Lung (tissue), 12 donors: ENCODE measurements around the gene UBE2A. TPM values are rescaled to one million over a fixed set of nuclear protein-coding genes. Genes with fewer than 3 reads are reported as not detected.

Source experiments
- ATAC-seq: fragments of 200-7000 bp; cut with Tn5 transposase; one replicate; pipeline ENCODE4 v1.9.1; 2020; ENCODE audit warnings: moderate number of reproducible peaks; ENCODE audit not compliant: insufficient read depth, low FRiP score
- DNase-seq, 3 donors: peaks; one replicate each; pipeline ENCODE4 v3.0.0-alpha.2; 2013 to 2017
- H3K27ac ChIP-seq, 2 donors: one replicate each; pipeline ENCODE4 v1.5.1; 2013; ENCODE audit warnings: mild to moderate bottlenecking in 2 of 2, moderate library complexity in 2 of 2, control low read depth in 1 of 2, inconsistent platforms in 1 of 2, low read depth in 1 of 2, low read length in 1 of 2
- H3K27me3 ChIP-seq, 3 donors: one replicate each; pipeline ENCODE4 v1.5.1; 2013; ENCODE audit warnings: low read length in 2 of 3; ENCODE audit not compliant: control insufficient read depth in 3 of 3, insufficient read depth in 3 of 3
- H3K36me3 ChIP-seq, 4 donors: one replicate each; pipeline ENCODE4 v1.5.1; 2013; ENCODE audit warnings: low read length in 4 of 4, mild to moderate bottlenecking in 1 of 4, moderate library complexity in 1 of 4; ENCODE audit not compliant: control insufficient read depth in 4 of 4, insufficient read depth in 4 of 4
- H3K4me1 ChIP-seq, 5 donors: one replicate each; pipeline ENCODE4 v1.5.1; 2013; ENCODE audit warnings: low read length in 5 of 5, mild to moderate bottlenecking in 2 of 5, moderate library complexity in 1 of 5; ENCODE audit not compliant: control insufficient read depth in 5 of 5, insufficient read depth in 5 of 5
- H3K4me3 ChIP-seq: one replicate; pipeline ENCODE4 v1.5.1; 2013; ENCODE audit warnings: mild to moderate bottlenecking, control low read depth, moderate library complexity
- H3K9ac ChIP-seq, 2 donors: one replicate each; pipeline ENCODE4 v1.5.1; 2013; ENCODE audit warnings: low read length in 2 of 2, control low read depth in 1 of 2; ENCODE audit not compliant: insufficient read depth in 1 of 2
- H3K9me3 ChIP-seq, 4 donors: one replicate each; pipeline ENCODE4 v1.5.1; 2013; ENCODE audit warnings: low read length in 3 of 4, mild to moderate bottlenecking in 1 of 4, moderate library complexity in 1 of 4; ENCODE audit not compliant: control insufficient read depth in 4 of 4, insufficient read depth in 3 of 4
- WGBS, 2 donors: extraction: QIAGEN DNeasy Blood & Tissue Kit; methylation state at CpG; one replicate each; pipeline ENCODE4 v1.1.7; 2013; 5-methylcytosine and 5-hydroxymethylcytosine counted together
- polyA plus RNA-seq, 2 donors: library from polyadenylated mRNA; stranded (reverse); fragments of 200-250 nt; gene quantifications; one replicate each; pipeline ENCODE4 v1.2.1, GENCODE V29; 2013
- total RNA-seq, 2 donors: library from RNA; depleted of rRNA in 1 of 2; stranded (reverse); fragments of >200 nt in 1 of 2; gene quantifications; one replicate each; pipeline ENCODE4 v1.2.1, GENCODE V29; 2014 to 2021
- TF ChIP-seq, protein P1 (sequence below): IDR thresholded peaks from 2 replicates; pipeline ENCODE4 v1.5.1; 2012; ENCODE audit warnings: mild to moderate bottlenecking; ENCODE audit errors: control extremely low read depth, extremely low read depth
- donor health status: control.
- donor health status: control.
- donor health status: Bipolar disorder and iron deficiency.
- donor health status: healthy.
- donor health status: DM: yes; HTN: yes; CAD: no.

UBE2A gene
- total and polyA plus RNA-seq, 4 donors, result 44.9 to 50.4 (median 47.8) TPM

DNA sequence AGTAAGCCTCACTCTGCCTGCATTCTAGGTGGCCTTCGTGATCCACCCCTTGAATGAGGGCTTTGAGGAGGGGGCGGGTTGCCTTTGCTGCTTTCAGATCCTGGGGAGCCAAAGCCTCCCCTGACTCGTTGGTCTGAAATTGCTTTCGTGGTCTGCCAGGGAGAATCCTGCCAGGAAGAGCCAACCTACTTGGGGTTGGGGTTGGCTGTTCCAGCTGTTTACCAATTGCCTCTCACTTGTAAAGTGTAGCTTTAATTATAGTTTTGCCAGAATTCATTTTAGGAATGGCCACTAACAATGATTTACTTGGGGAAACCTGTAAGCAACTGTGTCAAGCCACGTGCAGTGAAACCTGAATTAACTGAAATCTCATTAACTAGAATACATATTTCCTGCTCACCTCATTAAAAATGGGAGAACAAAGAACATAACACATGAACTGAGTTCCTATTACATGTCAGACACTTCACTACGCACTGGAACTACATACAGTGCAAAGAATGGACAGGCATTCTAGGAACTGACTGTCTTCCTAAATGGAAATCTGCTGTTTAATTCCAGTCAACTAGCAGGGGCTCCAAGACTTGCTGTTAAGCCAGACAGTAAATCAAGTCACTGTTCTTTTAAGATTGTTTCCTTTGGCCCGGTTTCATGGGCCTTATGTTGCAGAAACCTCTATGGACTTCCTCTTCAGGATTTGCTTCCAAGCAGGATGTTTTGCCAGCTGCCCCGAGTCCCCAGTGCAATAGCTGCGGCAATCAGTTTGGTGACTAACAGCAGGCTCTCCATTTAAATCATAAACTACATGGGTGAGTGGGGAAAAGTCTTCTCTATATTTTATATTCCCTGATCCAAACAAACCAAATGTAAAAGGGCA lies 48.2 kb downstream of the UBE2A start:
- DNase-seq (peak; percentile 57 to 92 (median 85)), ATAC-seq (no peak)
- peaks cover 0 to 7% (median 2%) of the 10 kb centered on the region in 5 donors for H3K4me1 ChIP-seq
- H3K9me3 ChIP-seq, result no peaks in the 10 kb centered on the region
- TF ChIP-seq, protein P1, sequence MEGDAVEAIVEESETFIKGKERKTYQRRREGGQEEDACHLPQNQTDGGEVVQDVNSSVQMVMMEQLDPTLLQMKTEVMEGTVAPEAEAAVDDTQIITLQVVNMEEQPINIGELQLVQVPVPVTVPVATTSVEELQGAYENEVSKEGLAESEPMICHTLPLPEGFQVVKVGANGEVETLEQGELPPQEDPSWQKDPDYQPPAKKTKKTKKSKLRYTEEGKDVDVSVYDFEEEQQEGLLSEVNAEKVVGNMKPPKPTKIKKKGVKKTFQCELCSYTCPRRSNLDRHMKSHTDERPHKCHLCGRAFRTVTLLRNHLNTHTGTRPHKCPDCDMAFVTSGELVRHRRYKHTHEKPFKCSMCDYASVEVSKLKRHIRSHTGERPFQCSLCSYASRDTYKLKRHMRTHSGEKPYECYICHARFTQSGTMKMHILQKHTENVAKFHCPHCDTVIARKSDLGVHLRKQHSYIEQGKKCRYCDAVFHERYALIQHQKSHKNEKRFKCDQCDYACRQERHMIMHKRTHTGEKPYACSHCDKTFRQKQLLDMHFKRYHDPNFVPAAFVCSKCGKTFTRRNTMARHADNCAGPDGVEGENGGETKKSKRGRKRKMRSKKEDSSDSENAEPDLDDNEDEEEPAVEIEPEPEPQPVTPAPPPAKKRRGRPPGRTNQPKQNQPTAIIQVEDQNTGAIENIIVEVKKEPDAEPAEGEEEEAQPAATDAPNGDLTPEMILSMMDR, result no peak
- H3K36me3 ChIP-seq, result no peaks in the 10 kb centered on the region
- H3K27me3 ChIP-seq, result peaks cover 0 to 2% (median 0%) of the 10 kb centered on the region in 3 donors
- H3K4me3 ChIP-seq, result no peak overlapping the region
- H3K9ac ChIP-seq, result no peak overlapping the region
- no peak overlapping the region for H3K27ac ChIP-seq
- 48 to 55% methylated on average over 9 of the region's 9 CpGs for WGBS, 2 donors

DNA sequence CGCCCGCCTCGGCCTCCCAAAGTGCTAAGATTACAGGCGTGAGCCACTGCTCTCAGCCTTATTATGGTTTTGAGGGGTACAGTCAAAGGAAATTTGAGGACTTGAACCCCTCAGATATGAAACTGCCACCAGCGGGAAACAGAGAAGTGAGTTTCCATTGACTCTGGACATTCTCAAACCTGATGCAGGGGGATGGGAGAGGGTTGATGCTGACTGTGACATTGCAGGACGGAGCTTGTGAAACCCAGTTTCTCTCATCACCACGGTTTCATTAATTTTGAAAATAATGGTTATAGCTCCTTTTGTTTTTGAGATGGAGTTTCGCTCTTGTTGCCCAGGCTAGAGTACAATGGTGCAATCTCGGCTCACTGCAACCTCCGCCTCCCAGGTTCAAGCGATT lies 50.1 kb downstream of the UBE2A start:
- Histone ChIP-seq H3K27ac (no peak overlapping the region), H3K36me3 (peaks cover 0 to 2% (median under 1%) of the 10 kb centered on the region in 4 donors), H3K9me3 (no peaks in the 10 kb centered on the region), H3K4me3 (no peak overlapping the region), H3K9ac (no peak overlapping the region), H3K4me1 (peaks cover 0 to 7% (median 2%) of the 10 kb centered on the region in 5 donors), H3K27me3 (peaks cover 0 to 2% (median 0%) of the 10 kb centered on the region in 3 donors)
- DNase-seq (no peak), ATAC-seq (no peak)
- 89 to 93% methylated on average over 8 to 11 of the region's 11 CpGs for WGBS, 2 donors
- TF ChIP-seq, protein P1, result no peak

DNA sequence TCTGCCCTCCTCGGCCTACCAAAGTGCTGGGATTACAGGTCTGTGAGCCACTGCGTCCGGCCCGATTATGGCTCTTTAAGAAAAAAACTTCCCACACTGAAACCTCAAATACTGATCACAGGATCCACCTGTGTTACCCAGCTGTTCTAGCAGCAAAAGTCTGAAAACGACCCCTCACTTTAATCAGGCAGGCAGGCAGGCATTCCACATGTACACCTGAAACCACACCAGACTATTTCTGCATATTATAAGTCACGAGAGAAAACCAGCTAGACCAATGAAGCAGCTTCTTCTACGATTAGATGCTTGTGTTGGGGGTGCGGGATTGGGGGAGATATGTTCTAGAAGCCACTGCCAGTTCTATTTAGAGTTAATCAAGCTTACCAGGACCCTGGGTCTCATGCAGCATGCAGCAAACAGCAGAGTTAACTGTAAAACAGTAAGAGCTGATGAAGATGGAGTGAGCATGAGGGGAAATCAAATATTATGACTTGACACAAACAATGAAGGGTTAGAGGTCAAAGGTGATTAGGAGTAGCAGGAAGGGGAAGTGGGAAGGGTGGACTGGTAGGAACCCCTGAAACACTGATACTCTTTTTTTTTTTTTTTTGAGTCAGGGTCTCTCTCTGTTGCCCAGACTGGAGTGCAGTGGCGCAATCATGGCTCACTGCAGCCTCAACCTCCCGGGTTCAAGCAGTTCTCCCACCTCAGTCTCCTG lies 50.7 kb downstream of the UBE2A start:
- no peak overlapping the region for H3K27ac ChIP-seq

More for the DNA sequence above, 50.7 kb downstream of the UBE2A start:
- TF ChIP-seq, protein P1, result no peak
- Histone ChIP-seq H3K36me3 (peaks cover 0 to 2% (median under 1%) of the 10 kb centered on the region in 4 donors), H3K4me3 (no peak overlapping the region), H3K9me3 (no peaks in the 10 kb centered on the region), H3K9ac (no peak overlapping the region), H3K4me1 (peaks cover 0 to 7% (median 2%) of the 10 kb centered on the region in 5 donors), H3K27me3 (no peaks in the 10 kb centered on the region)
- DNase-seq (no peak), ATAC-seq (no peak)
- WGBS, 2 donors, result 82 to 88% methylated on average over 10 of the region's 10 CpGs
